ENCODE data around the gene DPCD. TPM values are rescaled to one million over a fixed set of nuclear protein-coding genes. Genes with fewer than 3 reads are reported as not detected.

Gene DPCD
- total and polyA plus RNA-seq, 12 donors: 12.9 to 46.8 (median 25.6) TPM

DNA sequence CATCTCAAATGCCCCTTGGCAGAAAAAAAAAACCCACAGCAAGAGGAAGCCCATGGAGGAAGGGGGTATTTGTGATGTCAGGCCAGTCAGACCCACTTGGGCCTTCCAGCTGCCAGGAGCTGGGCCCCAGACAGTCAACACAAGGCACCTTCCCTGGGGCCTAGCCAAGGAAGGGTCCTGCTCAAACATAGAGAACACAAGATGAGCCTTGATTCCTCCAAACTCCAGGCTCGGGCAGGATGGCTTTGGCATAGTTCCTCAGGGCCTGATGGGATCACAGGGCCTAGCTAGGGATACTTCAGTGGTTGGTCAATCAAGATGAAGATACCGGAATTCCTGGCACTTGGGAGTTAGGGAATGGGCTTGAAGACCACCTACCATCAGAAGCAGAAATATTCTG is 30.8 kb downstream of the DPCD start:
- peaks cover 0 to 89% (median 15%) of the 10 kb centered on the region in 9 donors for H3K36me3 ChIP-seq
- intact Hi-C loops (cut with DNase I): no loop called here
- DNase-seq (no peak), ATAC-seq (no peak)
- H3K4me3 ChIP-seq: no peak overlapping the region
- H3K27me3 ChIP-seq: no peaks in the 10 kb centered on the region
- TF ChIP-seq, protein P1, sequence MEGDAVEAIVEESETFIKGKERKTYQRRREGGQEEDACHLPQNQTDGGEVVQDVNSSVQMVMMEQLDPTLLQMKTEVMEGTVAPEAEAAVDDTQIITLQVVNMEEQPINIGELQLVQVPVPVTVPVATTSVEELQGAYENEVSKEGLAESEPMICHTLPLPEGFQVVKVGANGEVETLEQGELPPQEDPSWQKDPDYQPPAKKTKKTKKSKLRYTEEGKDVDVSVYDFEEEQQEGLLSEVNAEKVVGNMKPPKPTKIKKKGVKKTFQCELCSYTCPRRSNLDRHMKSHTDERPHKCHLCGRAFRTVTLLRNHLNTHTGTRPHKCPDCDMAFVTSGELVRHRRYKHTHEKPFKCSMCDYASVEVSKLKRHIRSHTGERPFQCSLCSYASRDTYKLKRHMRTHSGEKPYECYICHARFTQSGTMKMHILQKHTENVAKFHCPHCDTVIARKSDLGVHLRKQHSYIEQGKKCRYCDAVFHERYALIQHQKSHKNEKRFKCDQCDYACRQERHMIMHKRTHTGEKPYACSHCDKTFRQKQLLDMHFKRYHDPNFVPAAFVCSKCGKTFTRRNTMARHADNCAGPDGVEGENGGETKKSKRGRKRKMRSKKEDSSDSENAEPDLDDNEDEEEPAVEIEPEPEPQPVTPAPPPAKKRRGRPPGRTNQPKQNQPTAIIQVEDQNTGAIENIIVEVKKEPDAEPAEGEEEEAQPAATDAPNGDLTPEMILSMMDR (IDR thresholded peaks at IDR 0.05): no peak
- peaks cover 0 to 10% (median 4%) of the 10 kb centered on the region in 9 donors for H3K4me1 ChIP-seq
- H3K9me3 ChIP-seq: no peaks in the 10 kb centered on the region
- no peak overlapping the region for H3K27ac ChIP-seq
- 96 to 98% methylated on average over 2 of the region's 2 CpGs for WGBS, 2 donors

DNA sequence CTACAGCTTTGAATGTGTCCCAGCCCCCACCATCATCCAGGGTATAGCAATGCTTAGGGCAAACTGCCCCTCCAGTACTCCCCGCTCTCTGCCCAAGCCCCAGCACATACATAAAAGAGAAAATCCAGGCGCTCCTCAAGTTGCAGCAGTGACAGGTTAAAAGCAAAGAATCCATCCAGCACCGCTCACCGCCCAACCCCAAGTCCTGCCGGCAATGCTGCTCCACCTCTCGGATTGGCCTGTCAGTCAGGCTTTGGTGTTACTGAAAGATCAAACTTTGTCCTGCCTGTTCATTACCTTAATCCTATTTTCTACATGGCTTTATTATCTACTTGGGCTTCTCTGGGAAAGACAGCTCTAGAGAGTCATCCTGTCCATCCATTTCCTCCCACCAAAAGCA is 31.9 kb downstream of the DPCD start:
- no peak for DNase-seq
- intact Hi-C loops (cut with DNase I): no loop called here

DNA sequence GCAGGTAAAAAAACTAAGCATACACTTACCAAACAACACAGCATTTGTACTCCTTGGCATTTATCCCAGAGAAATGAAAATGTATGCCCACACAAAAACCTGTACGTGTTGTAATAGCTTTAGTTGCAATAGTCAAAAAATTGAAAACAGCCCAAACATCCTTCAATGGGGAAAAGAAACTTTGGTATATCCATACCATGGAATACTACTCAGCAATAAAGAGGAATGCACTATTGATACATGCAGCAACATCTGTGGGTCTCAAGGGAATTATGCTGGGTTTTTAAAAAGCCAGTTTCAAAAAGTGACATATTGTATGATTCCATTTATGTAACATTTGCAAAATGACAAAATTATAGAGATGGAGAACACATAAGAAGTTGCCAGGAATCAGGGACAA is 35.4 kb downstream of the DPCD start:
- no peaks in the 10 kb centered on the region for H3K9me3 ChIP-seq
- no peak for DNase-seq
- H3K36me3 ChIP-seq: peaks cover 0 to 82% (median 11%) of the 10 kb centered on the region in 9 donors
- WGBS, 2 donors: 89 to 94% methylated on average over 1 of the region's 1 CpG
- H3K4me1 ChIP-seq: peaks cover 0 to 24% (median 9%) of the 10 kb centered on the region in 9 donors
- TF ChIP-seq, protein P1 (IDR thresholded peaks at IDR 0.05): no peak
- no peaks in the 10 kb centered on the region for H3K27me3 ChIP-seq
- ATAC-seq: no peak
- H3K27ac ChIP-seq: no peak overlapping the region
- intact Hi-C loops (cut with DNase I): no loop called here
- no peak overlapping the region for H3K4me3 ChIP-seq

More for the DNA sequence above, 31.9 kb downstream of the DPCD start:
- no peak overlapping the region for H3K27ac ChIP-seq
- H3K36me3 ChIP-seq: peaks cover 0 to 94% (median 16%) of the 10 kb centered on the region in 9 donors
- no peaks in the 10 kb centered on the region for H3K27me3 ChIP-seq
- H3K4me1 ChIP-seq: peaks cover 0 to 18% (median 7%) of the 10 kb centered on the region in 9 donors
- 95 to 97% methylated on average over 6 of the region's 6 CpGs for whole genome bisulfite sequencing, 2 donors
- H3K9me3 ChIP-seq: no peaks in the 10 kb centered on the region
- TF ChIP-seq, protein P1 (IDR thresholded peaks at IDR 0.05): no peak
- no peak for ATAC-seq
- no peak overlapping the region for H3K4me3 ChIP-seq

DNA sequence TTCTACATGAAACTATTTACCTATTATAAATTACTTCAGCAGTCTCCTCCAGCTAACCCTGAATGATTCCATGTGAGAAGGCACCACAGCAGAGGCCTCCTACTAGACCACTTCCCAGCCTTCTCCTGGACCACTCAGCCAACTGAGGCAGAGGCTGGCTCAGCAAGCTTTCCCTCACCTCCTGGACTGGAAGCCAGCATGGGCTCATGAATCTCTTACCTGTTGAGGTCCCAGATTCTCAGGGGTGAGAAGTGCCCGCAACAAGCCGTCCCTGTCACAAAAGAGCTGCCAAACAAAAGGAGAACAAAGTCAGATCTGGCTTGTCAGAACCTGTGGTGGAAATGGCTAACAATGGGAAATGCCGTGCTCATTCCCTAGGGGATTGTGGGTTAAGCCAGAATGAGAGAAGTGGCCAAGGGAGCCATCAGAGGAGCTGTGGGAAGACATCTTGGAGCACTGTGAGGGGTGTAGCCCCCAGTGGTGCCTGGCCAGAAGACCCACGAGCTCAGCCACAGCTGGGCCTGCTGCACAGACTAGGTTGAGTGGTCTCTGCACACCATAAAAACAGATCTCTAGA is 36.5 kb downstream of the DPCD start:
- Histone ChIP-seq H3K36me3 (peaks cover 0 to 73% (median 11%) of the 10 kb centered on the region in 9 donors), H3K4me1 (peaks cover 0 to 25% (median 9%) of the 10 kb centered on the region in 9 donors), H3K9me3 (no peaks in the 10 kb centered on the region), H3K27ac (no peak overlapping the region), H3K4me3 (no peak overlapping the region), H3K27me3 (no peaks in the 10 kb centered on the region)
- 69 to 77% methylated on average over 4 of the region's 4 CpGs for WGBS, 2 donors
- DNase-seq (no peak), ATAC-seq (no peak)
- TF ChIP-seq, protein P1 (IDR thresholded peaks at IDR 0.05): no peak
- intact Hi-C loops (cut with DNase I): no loop called here

All from heart right ventricle (tissue), 16 donors.